IgD-negative memory B cell (primary cell): ENCODE results near the gene SNX8. TPM values are rescaled to one million over a fixed set of nuclear protein-coding genes. Genes with fewer than 3 reads are reported as not detected.
"Not testable (repeated sequence)": the region's sequence is repeated elsewhere in the genome, so short reads cannot be mapped to it uniquely, and the experiment has no call there.

Experiments used
- H3K27ac Mint-ChIP-seq, 3 donors: one replicate each; pipeline ENCODE4 v1.8.0; 2020 to 2022; ENCODE audit warnings: mild to moderate bottlenecking in 3 of 3, mixed read lengths in 3 of 3, moderate library complexity in 1 of 3
- H3K27me3 Mint-ChIP-seq: one replicate; pipeline ENCODE4 v1.8.0; 2021; ENCODE audit warnings: mixed read lengths
- H3K36me3 Mint-ChIP-seq: one replicate; pipeline ENCODE4 v1.8.0; 2020; ENCODE audit warnings: mild to moderate bottlenecking, mixed read lengths
- H3K4me1 Mint-ChIP-seq, 3 donors: one replicate each; pipeline ENCODE4 v1.8.0; 2020 to 2022; ENCODE audit warnings: mixed read lengths in 3 of 3, mild to moderate bottlenecking in 1 of 3
- H3K4me3 Mint-ChIP-seq, 4 donors: one replicate each; pipeline ENCODE4 v1.8.0; 2020 to 2022; ENCODE audit warnings: mild to moderate bottlenecking in 4 of 4, mixed read lengths in 4 of 4, moderate library complexity in 3 of 4
- H3K9me3 Mint-ChIP-seq, 3 donors: one replicate each; pipeline ENCODE4 v1.8.0; 2020 to 2021; ENCODE audit warnings: mixed read lengths in 3 of 3, mild to moderate bottlenecking in 1 of 3
- polyA plus RNA-seq: library from polyadenylated mRNA; unstranded; fragments of 300-500 nt; fragmentation: Illumina TruSeq; gene quantifications from one replicate; pipeline ENCODE4 v1.2.3, GENCODE V29; 2021

The SNX8 gene
- polyA plus RNA-seq, 1 donor from 2014 or later: 61.3 TPM

DNA sequence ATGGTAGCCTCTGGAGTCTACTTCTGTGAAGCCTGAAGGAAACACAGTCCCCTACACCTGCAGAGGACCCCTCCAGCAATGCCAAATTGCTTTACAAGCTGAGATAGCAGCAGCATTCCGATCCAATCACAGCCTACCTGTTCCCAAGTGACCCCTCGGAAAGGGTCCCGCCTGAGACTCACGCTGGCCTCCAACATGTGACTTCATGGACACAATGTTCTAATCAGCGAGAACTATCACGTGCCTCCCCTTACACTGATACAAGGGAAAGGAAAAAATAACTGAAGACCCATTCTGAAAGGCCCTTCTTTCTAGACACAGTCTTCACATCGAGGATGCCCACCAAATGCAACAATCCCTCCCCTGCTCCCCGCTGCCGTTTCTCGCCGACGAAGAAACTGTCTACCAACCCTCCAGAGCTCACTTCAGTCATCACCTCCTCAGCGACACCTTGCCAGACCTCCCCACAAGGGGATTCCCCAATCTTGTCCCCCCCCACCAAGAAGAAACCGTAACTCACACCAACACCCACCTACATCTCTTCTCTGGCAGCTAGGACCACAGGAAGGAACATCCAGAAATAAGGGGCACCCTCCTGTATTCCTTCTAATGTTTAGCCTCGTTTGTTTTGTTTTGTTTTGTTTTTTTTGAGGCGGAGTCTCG is 1.8 kb downstream of the SNX8 start:
- Mint-ChIP-seq H3K9me3 (no peaks in the 10 kb centered on the region), H3K36me3 (peaks cover 5% of the 10 kb centered on the region), H3K4me1 (peaks cover 18 to 27% (median 27%) of the 10 kb centered on the region in 3 donors), H3K27me3 (no peaks in the 10 kb centered on the region), H3K27ac (peak overlapping the region; percentile 98 to 99 (median 98)), H3K4me3 (peak overlapping the region in 2 of 4 donors; percentile 92 to 98)

DNA sequence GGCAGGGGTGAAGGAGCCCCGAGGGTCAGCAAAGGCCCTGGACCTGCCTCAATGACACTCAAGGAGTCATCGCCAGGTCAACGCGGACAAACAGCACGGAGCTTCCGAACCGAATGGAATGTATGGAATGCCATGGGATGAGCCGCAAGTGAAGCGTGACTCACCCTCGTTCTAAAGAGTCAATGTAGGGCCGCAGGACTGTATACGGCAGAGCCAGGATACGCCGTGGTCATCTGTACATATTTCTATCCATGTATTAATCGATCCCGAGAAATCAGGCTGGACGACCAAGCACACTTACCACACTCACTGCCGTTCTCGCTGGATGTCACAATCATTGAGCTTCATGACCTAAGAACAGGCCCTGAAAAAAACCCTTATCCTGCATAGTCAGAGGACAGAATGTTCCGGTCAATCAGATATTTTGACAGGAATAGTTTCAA is 4.3 kb downstream of the SNX8 start:
- peak overlapping the region in 2 of 4 donors; percentile 39 to 46 for H3K4me3 Mint-ChIP-seq
- H3K9me3 Mint-ChIP-seq: no peaks in the 10 kb centered on the region
- H3K27me3 Mint-ChIP-seq: no peaks in the 10 kb centered on the region
- H3K4me1 Mint-ChIP-seq: peaks cover 28 to 38% (median 37%) of the 10 kb centered on the region in 3 donors
- H3K36me3 Mint-ChIP-seq: peaks cover 5% of the 10 kb centered on the region
- peak overlapping the region; percentile 40 to 98 (median 73) for H3K27ac Mint-ChIP-seq

DNA sequence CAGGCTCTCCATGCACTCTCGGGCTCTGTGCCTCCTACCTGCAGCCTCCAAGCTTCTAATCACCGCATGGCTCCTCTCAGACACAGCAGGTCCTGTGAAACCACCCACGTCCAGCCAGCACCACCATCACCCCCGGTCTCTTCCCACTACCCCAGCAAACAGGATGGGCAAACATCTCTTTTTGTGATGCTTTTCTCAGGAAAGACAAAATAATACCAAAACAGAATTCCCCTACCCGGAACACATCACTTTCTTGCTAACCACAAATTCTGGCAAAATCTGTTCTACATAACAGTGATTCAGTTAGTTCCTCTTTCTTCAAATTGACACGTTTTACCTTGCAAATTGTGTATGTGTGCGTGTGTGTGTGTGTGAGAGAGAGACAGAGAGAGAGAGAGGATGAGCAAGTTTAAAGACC is 6.5 kb downstream of the SNX8 start:
- H3K4me1 Mint-ChIP-seq: peaks cover 26 to 39% (median 32%) of the 10 kb centered on the region in 3 donors
- H3K4me3 Mint-ChIP-seq: peak overlapping the region; percentile 78 to 95 (median 92)
- no peaks in the 10 kb centered on the region for H3K9me3 Mint-ChIP-seq
- peak overlapping the region; percentile 63 to 96 (median 86) for H3K27ac Mint-ChIP-seq
- no peaks in the 10 kb centered on the region for H3K27me3 Mint-ChIP-seq
- H3K36me3 Mint-ChIP-seq: peaks cover 5% of the 10 kb centered on the region

DNA sequence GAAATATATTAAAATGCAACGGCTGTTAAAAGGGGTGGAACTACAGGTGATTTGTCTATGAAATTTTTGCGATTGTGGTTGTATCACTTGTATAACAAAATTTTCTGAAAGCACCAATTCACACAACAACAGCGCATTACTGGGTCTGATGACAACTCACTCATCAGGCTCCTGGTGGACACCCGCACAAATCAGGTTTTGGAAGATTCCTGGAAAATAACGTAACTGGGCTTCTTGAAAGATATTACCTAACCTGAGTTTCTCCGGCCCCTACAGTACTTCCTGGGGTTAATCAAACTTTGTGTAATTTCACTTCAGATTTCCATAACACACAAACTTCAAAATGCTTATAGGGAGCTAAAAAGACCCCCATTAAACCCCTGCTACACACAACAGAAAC is 7.6 kb downstream of the SNX8 start:
- H3K4me1 Mint-ChIP-seq: peaks cover 21 to 31% (median 24%) of the 10 kb centered on the region in 3 donors
- H3K4me3 Mint-ChIP-seq: peak overlapping the region; percentile 68 to 95 (median 89)
- peaks cover 5% of the 10 kb centered on the region for H3K36me3 Mint-ChIP-seq
- peak overlapping the region; percentile 63 to 84 (median 68) for H3K27ac Mint-ChIP-seq
- no peaks in the 10 kb centered on the region for H3K9me3 Mint-ChIP-seq
- H3K27me3 Mint-ChIP-seq: no peaks in the 10 kb centered on the region

DNA sequence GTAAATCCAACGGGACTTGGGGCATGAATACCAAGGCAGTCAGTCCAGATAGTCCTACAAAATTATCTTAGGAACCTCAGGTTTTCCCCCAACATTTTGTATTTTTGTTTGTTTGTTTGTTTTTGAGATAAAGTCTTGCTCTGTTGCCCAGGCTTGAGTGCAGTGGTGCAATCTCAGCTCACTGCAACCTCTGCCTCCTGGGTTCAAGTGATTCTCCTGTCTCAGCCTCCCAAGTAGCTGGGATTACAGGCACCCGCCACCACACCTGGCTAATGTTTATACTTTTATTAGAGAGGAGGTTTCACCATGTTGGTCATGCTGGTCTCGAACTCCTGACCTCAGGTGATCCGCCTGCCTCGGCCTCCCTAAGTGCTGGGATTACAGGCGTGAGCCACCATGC is 9.0 kb downstream of the SNX8 start:
- Mint-ChIP-seq H3K27ac (peak overlapping the region in 1 of 3 donors; percentile 53), H3K4me3 (peak overlapping the region in 1 of 4 donors; percentile 68), H3K4me1 (peaks cover 28 to 37% (median 29%) of the 10 kb centered on the region in 3 donors)
- H3K27me3 Mint-ChIP-seq, H3K36me3 Mint-ChIP-seq, H3K9me3 Mint-ChIP-seq: not testable (repeated sequence)

DNA sequence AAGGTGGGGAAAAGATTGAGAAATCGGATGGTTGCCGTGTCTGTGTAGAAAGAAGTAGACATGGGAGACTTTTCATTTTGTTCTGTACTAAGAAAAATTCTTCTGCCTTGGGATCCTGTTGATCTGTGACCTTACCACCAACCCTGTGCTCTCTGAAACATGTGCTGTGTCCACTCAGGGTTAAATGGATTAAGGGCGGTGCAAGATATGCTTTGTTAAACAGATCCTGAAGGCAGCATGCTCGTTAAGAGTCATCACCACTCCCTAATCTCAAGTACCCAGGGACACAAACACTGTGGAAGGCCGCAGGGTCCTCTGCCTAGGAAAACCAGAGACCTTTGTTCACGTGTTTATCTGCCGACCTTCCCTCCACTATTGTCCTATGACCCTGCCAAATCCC is 10.7 kb downstream of the SNX8 start:
- Mint-ChIP-seq H3K4me1 (peaks cover 38 to 46% (median 43%) of the 10 kb centered on the region in 3 donors), H3K4me3 (peak overlapping the region in 1 of 4 donors; percentile 32)
- not testable (repeated sequence) for H3K27ac Mint-ChIP-seq, H3K9me3 Mint-ChIP-seq, H3K27me3 Mint-ChIP-seq, H3K36me3 Mint-ChIP-seq

DNA sequence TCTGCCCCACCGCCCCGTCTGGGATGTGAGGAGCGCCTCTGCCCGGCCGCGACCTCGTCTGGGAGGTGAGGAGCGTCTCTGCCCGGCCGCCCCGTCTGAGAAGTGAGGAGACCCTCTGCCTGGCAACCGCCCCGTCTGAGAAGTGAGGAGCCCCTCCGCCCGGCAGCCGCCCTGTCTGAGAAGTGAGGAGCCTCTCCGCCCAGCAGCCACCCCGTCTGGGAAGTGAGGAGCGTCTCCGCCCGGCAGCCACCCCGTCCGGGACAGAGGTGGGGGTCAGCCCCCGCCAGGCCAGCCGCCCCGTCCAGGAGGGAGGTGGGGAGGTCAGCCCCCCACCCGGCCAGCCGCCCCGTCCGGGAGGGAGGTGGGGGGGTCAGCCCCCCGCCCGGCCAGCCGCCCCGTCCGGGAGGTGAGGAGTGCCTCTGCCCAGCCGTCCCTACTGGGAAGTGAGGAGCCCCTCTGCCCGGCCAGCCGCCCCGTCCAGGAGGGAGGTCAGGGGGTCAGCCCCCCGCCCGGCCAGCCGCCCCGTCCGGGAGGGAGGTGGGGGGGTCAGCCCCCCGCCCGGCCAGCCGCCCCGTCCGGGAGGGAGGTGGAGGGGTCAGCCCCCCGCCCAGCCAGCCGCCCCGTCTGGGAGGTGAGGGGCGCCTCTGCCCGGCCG is 11.4 kb downstream of the SNX8 start:
- Mint-ChIP-seq H3K27ac (peak overlapping the region in 1 of 3 donors; percentile 81), H3K4me3 (peak overlapping the region in 1 of 4 donors; percentile 12), H3K4me1 (peaks cover 41 to 45% (median 42%) of the 10 kb centered on the region in 3 donors)
- H3K9me3 Mint-ChIP-seq, H3K27me3 Mint-ChIP-seq, H3K36me3 Mint-ChIP-seq: not testable (repeated sequence)

DNA sequence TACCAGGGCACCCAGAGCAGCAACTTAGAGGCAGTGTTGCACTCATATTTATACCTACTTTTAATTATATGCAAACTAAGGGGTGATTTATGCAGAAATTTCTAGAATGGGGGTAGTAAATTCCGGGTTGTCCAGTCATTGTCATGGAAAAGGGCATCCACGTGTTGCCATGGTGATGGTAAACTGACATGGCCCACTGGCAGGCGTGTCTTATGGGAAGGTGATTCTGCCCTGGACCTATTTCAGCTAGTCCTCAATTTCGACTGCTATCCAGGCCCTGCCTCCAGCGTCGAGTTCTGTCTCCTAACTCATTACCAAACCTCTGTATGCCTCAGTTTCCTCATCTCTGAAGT is 12.8 kb downstream of the SNX8 start:
- peaks cover 0 to 3% (median 0%) of the 10 kb centered on the region in 3 donors for H3K9me3 Mint-ChIP-seq
- peaks cover 5% of the 10 kb centered on the region for H3K36me3 Mint-ChIP-seq
- H3K4me3 Mint-ChIP-seq: peak overlapping the region in 2 of 4 donors; percentile 84 to 90
- peaks cover 41 to 46% (median 42%) of the 10 kb centered on the region in 3 donors for H3K4me1 Mint-ChIP-seq
- H3K27ac Mint-ChIP-seq: peak overlapping the region in 2 of 3 donors; percentile 81 to 82
- no peaks in the 10 kb centered on the region for H3K27me3 Mint-ChIP-seq

DNA sequence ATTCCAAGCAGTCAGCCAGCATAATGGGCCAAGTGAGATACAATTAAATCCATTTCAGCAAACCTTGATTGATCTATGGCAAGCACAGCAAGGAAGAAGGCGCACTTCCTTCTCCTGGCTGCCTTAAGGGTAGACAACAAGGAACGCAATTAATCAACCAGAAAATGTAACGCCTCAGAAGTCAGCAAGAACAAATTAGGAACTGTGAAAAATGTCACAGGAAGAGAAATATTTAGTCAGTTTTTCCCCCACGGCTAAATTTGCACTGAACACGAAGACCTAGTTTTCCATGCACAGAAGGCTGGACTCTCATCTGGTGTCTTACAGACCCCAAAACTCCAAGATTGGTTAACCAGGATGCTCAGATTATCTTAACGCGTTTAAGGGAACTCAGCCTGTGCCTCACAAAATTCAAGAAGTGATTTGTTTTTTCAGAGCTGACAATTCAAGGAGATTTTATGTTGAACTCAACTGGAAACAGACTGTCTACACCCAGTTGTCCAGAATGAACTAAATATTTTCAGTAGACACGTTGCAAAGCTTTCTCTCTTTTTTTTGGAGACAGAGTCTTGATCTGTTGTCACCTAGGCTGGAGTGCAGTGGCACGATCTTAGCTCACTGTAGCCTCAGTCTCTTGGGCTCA is 14.2 kb downstream of the SNX8 start:
- H3K4me1 Mint-ChIP-seq: peaks cover 48 to 49% (median 48%) of the 10 kb centered on the region in 3 donors
- H3K27me3 Mint-ChIP-seq: no peaks in the 10 kb centered on the region
- H3K4me3 Mint-ChIP-seq: peak overlapping the region; percentile 67 to 93 (median 87)

DNA sequence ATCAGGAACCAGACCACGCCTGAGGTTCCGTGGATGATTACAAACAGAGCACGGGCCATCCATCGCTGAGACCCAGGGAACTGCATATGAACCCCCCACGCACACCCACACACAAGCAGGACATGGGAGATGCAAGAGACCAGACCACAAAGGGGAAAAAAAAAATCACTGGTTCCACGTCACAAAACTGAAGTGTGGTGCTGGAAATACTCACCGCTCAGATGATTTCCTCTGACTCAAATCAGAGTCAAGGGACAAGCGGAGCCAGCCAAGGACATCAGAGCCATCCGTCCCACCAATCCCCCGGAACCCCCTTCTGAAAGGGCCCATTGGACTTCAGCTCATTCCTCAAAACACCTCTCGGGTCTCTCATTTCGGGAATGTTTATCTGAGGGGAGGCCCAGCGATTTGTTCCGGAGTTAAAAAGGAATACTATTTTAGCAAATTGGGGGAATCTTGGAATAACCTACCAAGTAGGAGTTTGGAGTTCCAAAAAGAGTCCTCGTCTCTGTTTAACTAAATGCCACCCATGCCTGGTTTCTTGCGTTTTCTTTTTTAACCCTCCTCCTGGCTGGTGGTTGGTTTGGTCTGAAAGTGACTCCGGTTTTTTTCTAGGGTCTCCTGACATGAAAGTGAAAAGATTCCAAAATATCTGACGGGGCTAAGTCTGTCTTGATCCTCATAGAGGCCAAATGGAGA is 15.0 kb downstream of the SNX8 start:
- Mint-ChIP-seq H3K36me3 (peaks cover 5% of the 10 kb centered on the region), H3K27me3 (no peaks in the 10 kb centered on the region), H3K27ac (peak overlapping the region; percentile 81 to 96 (median 90)), H3K9me3 (peaks cover 0 to 3% (median 0%) of the 10 kb centered on the region in 3 donors), H3K4me1 (peaks cover 48 to 49% (median 48%) of the 10 kb centered on the region in 3 donors), H3K4me3 (peak overlapping the region; percentile 67 to 93 (median 87))

More for the DNA sequence above, 14.2 kb downstream of the SNX8 start:
- peak overlapping the region; percentile 81 to 96 (median 90) for H3K27ac Mint-ChIP-seq
- peaks cover 0 to 3% (median 0%) of the 10 kb centered on the region in 3 donors for H3K9me3 Mint-ChIP-seq
- peaks cover 5% of the 10 kb centered on the region for H3K36me3 Mint-ChIP-seq

DNA sequence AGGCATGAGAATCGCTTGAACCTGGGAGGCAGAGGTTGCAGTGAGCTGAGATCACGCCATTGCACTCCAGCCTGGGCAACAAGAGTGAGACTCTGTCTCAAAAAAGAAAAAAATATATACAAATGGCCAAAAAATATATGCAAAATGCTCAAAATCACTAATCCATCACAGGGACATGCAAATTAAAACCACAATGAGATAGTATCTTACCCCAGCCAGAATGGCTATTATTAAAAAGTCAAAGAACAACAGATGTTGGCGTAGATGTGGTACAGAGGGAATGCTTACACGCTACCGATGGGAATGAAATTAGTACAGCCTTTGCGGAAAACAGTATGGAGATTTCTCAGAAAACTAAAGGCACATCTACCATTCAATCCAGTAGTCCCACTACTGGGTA is 17.4 kb downstream of the SNX8 start:
- Mint-ChIP-seq H3K27me3 (no peaks in the 10 kb centered on the region), H3K27ac (peak overlapping the region; percentile 69 to 85 (median 81)), H3K36me3 (peaks cover 5% of the 10 kb centered on the region), H3K9me3 (peaks cover 0 to 3% (median 0%) of the 10 kb centered on the region in 3 donors), H3K4me1 (peaks cover 49% of the 10 kb centered on the region in 3 donors), H3K4me3 (peak overlapping the region in 3 of 4 donors; percentile 34 to 75 (median 50))

DNA sequence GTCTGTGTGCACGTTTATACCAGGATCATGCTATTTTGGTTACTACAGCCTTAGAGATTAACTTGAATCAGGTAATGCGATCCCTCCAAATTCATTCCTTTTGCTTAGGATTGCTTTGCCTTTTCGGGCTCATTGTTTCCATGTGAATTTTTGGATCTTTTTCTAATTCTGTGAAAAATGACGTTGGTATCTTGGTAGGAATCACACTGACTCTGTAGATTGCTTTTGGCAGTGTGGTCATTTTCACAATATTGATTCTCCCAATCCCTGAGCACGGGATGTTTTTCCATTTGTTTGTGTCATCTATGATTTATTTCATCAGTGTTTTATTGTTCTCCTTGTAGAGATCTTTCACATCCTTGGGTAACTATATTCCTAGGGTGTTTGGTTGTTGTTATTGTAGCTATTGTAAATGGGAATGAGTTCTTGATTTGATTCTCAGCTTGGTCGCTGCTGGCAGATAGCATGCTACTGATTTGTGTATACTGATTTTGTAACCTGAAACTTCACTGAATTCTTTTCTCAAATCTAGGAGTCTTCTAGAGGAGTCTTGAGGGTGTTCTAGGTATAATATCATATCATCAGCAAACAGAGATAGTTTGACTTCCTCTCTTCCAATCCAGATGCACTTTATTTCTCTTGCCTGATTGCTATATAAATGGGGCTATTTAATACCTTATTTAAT is 18.2 kb downstream of the SNX8 start:
- Mint-ChIP-seq H3K27ac (peak overlapping the region; percentile 69 to 85 (median 81)), H3K9me3 (peaks cover 0 to 3% (median 0%) of the 10 kb centered on the region in 3 donors), H3K27me3 (no peaks in the 10 kb centered on the region), H3K4me3 (peak overlapping the region in 3 of 4 donors; percentile 42 to 75 (median 58)), H3K36me3 (peaks cover 8% of the 10 kb centered on the region), H3K4me1 (peaks cover 42 to 46% (median 44%) of the 10 kb centered on the region in 3 donors)

DNA sequence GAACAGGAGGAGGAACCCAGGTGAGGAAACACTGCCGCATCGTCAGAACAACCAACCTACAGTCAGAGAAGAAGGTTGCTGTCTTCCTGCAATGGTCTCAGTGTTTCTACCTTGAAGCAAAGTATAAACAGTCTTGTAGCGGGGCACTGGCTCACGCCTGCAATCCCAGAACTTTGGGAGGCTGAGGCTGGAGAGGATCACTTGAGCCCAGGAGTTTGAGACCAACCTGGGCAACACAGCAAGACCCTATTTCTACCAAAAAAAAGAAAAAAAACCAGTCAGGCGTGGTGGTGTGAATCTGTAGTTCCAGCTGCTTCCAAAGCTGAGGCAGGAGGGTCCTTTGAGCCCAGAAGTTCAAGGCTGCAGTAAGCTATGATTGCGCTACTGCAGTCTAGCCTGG is 23.4 kb downstream of the SNX8 start:
- Mint-ChIP-seq H3K36me3 (peaks cover 5% of the 10 kb centered on the region), H3K4me3 (peak overlapping the region in 1 of 4 donors; percentile 38), H3K27ac (peak overlapping the region in 1 of 3 donors; percentile 38), H3K4me1 (peaks cover 21 to 26% (median 21%) of the 10 kb centered on the region in 3 donors), H3K27me3 (no peaks in the 10 kb centered on the region), H3K9me3 (no peaks in the 10 kb centered on the region)

DNA sequence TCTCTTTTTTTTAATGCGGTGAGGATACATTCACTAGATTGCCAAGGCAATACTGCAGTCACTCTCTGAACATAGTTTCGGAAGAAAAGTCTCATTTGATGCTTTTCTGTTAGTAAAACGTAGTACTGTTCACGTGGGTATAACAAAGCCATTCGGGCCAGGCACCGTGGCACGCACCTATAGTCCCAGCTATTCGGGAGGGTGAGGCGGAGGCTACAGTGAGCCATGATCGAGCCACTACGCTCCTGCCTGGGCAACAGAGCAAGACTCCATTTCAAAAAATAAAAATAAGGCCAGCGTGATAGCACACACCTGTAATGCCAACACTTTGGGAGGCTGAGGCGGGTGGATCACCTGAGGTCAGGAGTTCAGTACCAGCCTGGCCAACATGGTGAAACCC is 24.6 kb downstream of the SNX8 start:
- Mint-ChIP-seq H3K4me3 (peak overlapping the region in 3 of 4 donors; percentile 45 to 77 (median 51)), H3K27me3 (no peaks in the 10 kb centered on the region), H3K9me3 (no peaks in the 10 kb centered on the region), H3K4me1 (peaks cover 15 to 22% (median 22%) of the 10 kb centered on the region in 3 donors), H3K27ac (peak overlapping the region; percentile 78 to 94 (median 81)), H3K36me3 (peaks cover 5% of the 10 kb centered on the region)
